Lower leg skin (tissue), 3 donors: ENCODE data around the gene CTNS.

ENCODE experiments used
- POLR2A ChIP-seq, 2 donors: fragments of 450-650 bp; IDR thresholded peaks; one replicate each; pipeline ENCODE4 v1.6.1; 2016 to 2017; ENCODE audit warnings: antibody characterized with exemption in 2 of 2, mild to moderate bottlenecking in 1 of 2, moderate library complexity in 1 of 2
- TF ChIP-seq, protein P1 (sequence below), 3 donors: fragments of 450-650 bp; IDR thresholded peaks; one replicate each; pipeline ENCODE4 v1.5.1; 2016; ENCODE audit warnings: antibody characterized with exemption in 3 of 3, mild to moderate bottlenecking in 3 of 3, moderate library complexity in 2 of 3

GRCh38 chr17:3710951-3711383 is 74.4 kb downstream of the CTNS start:
- TF ChIP-seq, protein P1, sequence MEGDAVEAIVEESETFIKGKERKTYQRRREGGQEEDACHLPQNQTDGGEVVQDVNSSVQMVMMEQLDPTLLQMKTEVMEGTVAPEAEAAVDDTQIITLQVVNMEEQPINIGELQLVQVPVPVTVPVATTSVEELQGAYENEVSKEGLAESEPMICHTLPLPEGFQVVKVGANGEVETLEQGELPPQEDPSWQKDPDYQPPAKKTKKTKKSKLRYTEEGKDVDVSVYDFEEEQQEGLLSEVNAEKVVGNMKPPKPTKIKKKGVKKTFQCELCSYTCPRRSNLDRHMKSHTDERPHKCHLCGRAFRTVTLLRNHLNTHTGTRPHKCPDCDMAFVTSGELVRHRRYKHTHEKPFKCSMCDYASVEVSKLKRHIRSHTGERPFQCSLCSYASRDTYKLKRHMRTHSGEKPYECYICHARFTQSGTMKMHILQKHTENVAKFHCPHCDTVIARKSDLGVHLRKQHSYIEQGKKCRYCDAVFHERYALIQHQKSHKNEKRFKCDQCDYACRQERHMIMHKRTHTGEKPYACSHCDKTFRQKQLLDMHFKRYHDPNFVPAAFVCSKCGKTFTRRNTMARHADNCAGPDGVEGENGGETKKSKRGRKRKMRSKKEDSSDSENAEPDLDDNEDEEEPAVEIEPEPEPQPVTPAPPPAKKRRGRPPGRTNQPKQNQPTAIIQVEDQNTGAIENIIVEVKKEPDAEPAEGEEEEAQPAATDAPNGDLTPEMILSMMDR (IDR thresholded peaks at IDR 0.05) = no peak
- no peak for TF ChIP-seq POLR2A (IDR thresholded peaks at IDR 0.05)
